IMR-90 (cell line): Measurements from ENCODE around the gene NLRC5. TPM values are rescaled to one million over a fixed set of nuclear protein-coding genes. Genes with fewer than 3 reads are reported as not detected.

ENCODE experiments used
- ATAC-seq: fragments of 200-7000 bp; cut with Tn5 transposase; 2 replicates; pipeline ENCODE4 v1.9.1; 2020; ENCODE audit warnings: low read depth, mild to moderate bottlenecking, moderate library complexity
- BruUV-seq: library from RNA; stranded (reverse); fragments of 400-500 nt; replicated peaks from 2 replicates; lab custom pipeline; 2021; lab: Mats Ljungman, UMichigan
- CTCF ChIA-PET: fragments of 300-600 bp; formaldehyde crosslinking; extraction: SDS; loops from one replicate; lab custom pipeline; 2021; ENCODE audit warnings: antibody characterized with exemption; lab: Yijun Ruan, JAX
- POLR2A ChIA-PET: fragments of 300-600 bp; sonication (Branson Sonifier 250); formaldehyde crosslinking; loops from one replicate; lab custom pipeline; 2022; ENCODE audit warnings: antibody characterized with exemption; ENCODE audit not compliant: unreplicated experiment; lab: Charles Lee
- DNase-seq: peaks from one replicate; pipeline ENCODE4 v3.0.0; 2013
- H2AFZ ChIP-seq: replicated peaks from 2 replicates; pipeline ENCODE3; 2013; ENCODE audit warnings: low read length, mild to moderate bottlenecking; ENCODE audit not compliant: poor library complexity
- H2AK5ac ChIP-seq: 2 replicates; pipeline ENCODE4 v1.6.1; 2013; ENCODE audit warnings: low read depth, low read length, inconsistent platforms
- H2AK9ac ChIP-seq: replicated peaks from 2 replicates; pipeline ENCODE3; 2013; ENCODE audit warnings: mild to moderate bottlenecking, low read depth, low read length, moderate library complexity; ENCODE audit not compliant: poor library complexity
- H2BK120ac ChIP-seq: 2 replicates; pipeline ENCODE4 v1.6.1; 2013; ENCODE audit warnings: low read depth, low read length, inconsistent platforms
- H2BK15ac ChIP-seq: 3 replicates; pipeline ENCODE4 v1.6.1; 2013; ENCODE audit warnings: low read depth, low read length, inconsistent platforms
- H2BK20ac ChIP-seq: 2 replicates; pipeline ENCODE4 v1.6.1; 2013; ENCODE audit warnings: low read depth, mild to moderate bottlenecking, inconsistent platforms, low read length, moderate library complexity
- H2BK5ac ChIP-seq: 2 replicates; pipeline ENCODE4 v1.6.1; 2013; ENCODE audit warnings: mild to moderate bottlenecking, low read depth, low read length, inconsistent platforms; ENCODE audit not compliant: poor library complexity, severe bottlenecking
- H3K14ac ChIP-seq: replicated peaks from 2 replicates; pipeline ENCODE4 v1.6.1; 2013; ENCODE audit warnings: low read depth, low read length, inconsistent platforms
- H3K18ac ChIP-seq: 2 replicates; pipeline ENCODE4 v1.6.1; 2013; ENCODE audit warnings: low read depth, low read length, control low read depth
- H3K23ac ChIP-seq: 2 replicates; pipeline ENCODE4 v1.6.1; 2013; ENCODE audit warnings: low read depth, low read length, inconsistent platforms
- H3K27ac ChIP-seq: 2 replicates; pipeline ENCODE4 v1.5.1; 2013; ENCODE audit warnings: mild to moderate bottlenecking, control low read depth, low read length; ENCODE audit not compliant: insufficient read depth
- H3K27me3 ChIP-seq: 2 replicates; pipeline ENCODE4 v1.6.1; 2013; ENCODE audit warnings: low read length; ENCODE audit not compliant: control insufficient read depth, insufficient read depth
- H3K36me3 ChIP-seq: 2 replicates; pipeline ENCODE4 v1.6.1; 2013; ENCODE audit warnings: low read length, mixed read lengths; ENCODE audit not compliant: control insufficient read depth, insufficient read depth
- H3K4ac ChIP-seq: 2 replicates; pipeline ENCODE4 v1.6.1; 2013; ENCODE audit warnings: low read depth, low read length, inconsistent platforms
- H3K4me1 ChIP-seq: 2 replicates; pipeline ENCODE4 v1.6.1; 2013; ENCODE audit warnings: low read length, mixed read lengths; ENCODE audit not compliant: control insufficient read depth, insufficient read depth
- H3K4me2 ChIP-seq: 2 replicates; pipeline ENCODE4 v1.6.1; 2013; ENCODE audit warnings: low read depth, mild to moderate bottlenecking, control low read depth, low read length, moderate library complexity
- H3K4me3 ChIP-seq: 2 replicates; pipeline ENCODE4 v1.5.1; 2013; ENCODE audit warnings: low read depth, mild to moderate bottlenecking, control low read depth, low read length, moderate library complexity; ENCODE audit not compliant: insufficient read depth
- H3K56ac ChIP-seq: 2 replicates; pipeline ENCODE4 v1.6.1; 2013; ENCODE audit warnings: low read length, inconsistent platforms; ENCODE audit not compliant: insufficient read depth; ENCODE audit errors: extremely low read depth
- H3K79me1 ChIP-seq, 2 experiments: 2 replicates each; pipeline ENCODE4 v1.6.1; 2013; ENCODE audit warnings: low read length in 2 of 2, inconsistent platforms in 1 of 2, low read depth in 1 of 2
- H3K9ac ChIP-seq: 2 replicates; pipeline ENCODE4 v1.6.1; 2013; ENCODE audit warnings: low read depth, low read length, control low read depth
- H3K9me1 ChIP-seq: 2 replicates; pipeline ENCODE4 v1.6.1; 2013; ENCODE audit warnings: low read length, inconsistent platforms; ENCODE audit not compliant: insufficient read depth
- H3K9me3 ChIP-seq: 2 replicates; pipeline ENCODE4 v1.6.1; 2013; ENCODE audit warnings: low read length; ENCODE audit not compliant: control insufficient read depth, insufficient read depth
- H4K20me1 ChIP-seq: 2 replicates; pipeline ENCODE4 v1.6.1; 2013; ENCODE audit warnings: low read length, inconsistent platforms; ENCODE audit not compliant: insufficient read depth
- H4K5ac ChIP-seq: 2 replicates; pipeline ENCODE4 v1.6.1; 2013; ENCODE audit warnings: mild to moderate bottlenecking, low read depth, low read length, control low read depth
- H4K8ac ChIP-seq, 2 experiments: 2 replicates each; pipeline ENCODE4 v1.6.1; 2013; ENCODE audit warnings: low read depth in 2 of 2, low read length in 2 of 2, control low read depth in 1 of 2, inconsistent platforms in 1 of 2
- H4K91ac ChIP-seq: 2 replicates; pipeline ENCODE4 v1.6.1; 2013; ENCODE audit warnings: low read depth, low read length, inconsistent platforms; ENCODE audit not compliant: insufficient read depth
- BHLHE40 ChIP-seq: fragments of 150-350 bp; IDR thresholded peaks from 2 replicates; pipeline ENCODE4 v1.6.1; 2016; ENCODE audit warnings: mild to moderate bottlenecking, low read depth, low read length
- CEBPB ChIP-seq: IDR thresholded peaks from 2 replicates; pipeline ENCODE4 v1.6.1; 2012; ENCODE audit warnings: low read depth, low read length, improper control_type of control experiment
- CHD1 ChIP-seq: IDR thresholded peaks from 2 replicates; pipeline ENCODE4 v1.6.1; 2012; ENCODE audit warnings: low read depth, low read length, improper control_type of control experiment
- CTCF ChIP-seq: conservative IDR thresholded peaks from 2 replicates; pipeline ENCODE4 v1.5.1; 2012; ENCODE audit warnings: mild to moderate bottlenecking, low read depth, low read length, improper control_type of control experiment
- ELK1 ChIP-seq: fragments of 150-350 bp; IDR thresholded peaks from 2 replicates; pipeline ENCODE4 v1.6.1; 2016; ENCODE audit warnings: low read depth, mild to moderate bottlenecking, low read length, moderate library complexity, borderline replicate concordance
- FOS ChIP-seq: fragments of 150-350 bp; IDR thresholded peaks from 2 replicates; pipeline ENCODE4 v1.6.1; 2016; ENCODE audit warnings: low read depth, low read length
- MAFK ChIP-seq: IDR thresholded peaks from 2 replicates; pipeline ENCODE4 v1.6.1; 2012; ENCODE audit warnings: low read depth, low read length, improper control_type of control experiment
- MAZ ChIP-seq: IDR thresholded peaks from 2 replicates; pipeline ENCODE4 v1.6.1; 2012; ENCODE audit warnings: low read depth, mild to moderate bottlenecking, low read length, improper control_type of control experiment, moderate library complexity, borderline replicate concordance
- MXI1 ChIP-seq: IDR thresholded peaks from 2 replicates; pipeline ENCODE4 v1.6.1; 2012; ENCODE audit warnings: low read depth, mild to moderate bottlenecking, low read length, moderate library complexity, borderline replicate concordance
- NFE2L2 ChIP-seq: fragments of 150-350 bp; IDR thresholded peaks from 2 replicates; pipeline ENCODE4 v1.6.1; 2016; ENCODE audit warnings: low read depth, mild to moderate bottlenecking, low read length
- POLR2A ChIP-seq: IDR thresholded peaks from 2 replicates; pipeline ENCODE4 v1.6.1; 2012; ENCODE audit warnings: mild to moderate bottlenecking, low read depth, low read length
- RAD21 ChIP-seq: IDR thresholded peaks from 2 replicates; pipeline ENCODE4 v1.6.1; 2012; ENCODE audit warnings: low read length, improper control_type of control experiment
- RCOR1 ChIP-seq: IDR thresholded peaks from 2 replicates; pipeline ENCODE4 v1.6.1; 2012; ENCODE audit warnings: mild to moderate bottlenecking, low read length, improper control_type of control experiment; ENCODE audit not compliant: insufficient replicate concordance
- RFX5 ChIP-seq: IDR thresholded peaks from 2 replicates; pipeline ENCODE4 v1.8.0; 2012; ENCODE audit warnings: low read depth, mild to moderate bottlenecking, low read length, moderate library complexity
- SMC3 ChIP-seq: fragments of 150-350 bp; IDR thresholded peaks from 2 replicates; pipeline ENCODE4 v1.6.1; 2016; ENCODE audit warnings: low read depth, mild to moderate bottlenecking, antibody characterized with exemption, low read length, moderate library complexity
- WGBS, 2 experiments: methylation state at CpG; one replicate each; pipeline versions ENCODE4 v1.1.5 to v1.1.7; 2013; ENCODE audit warnings: missing lambda C conversion rate in 2 of 2; ENCODE audit not compliant: insufficient read length in 1 of 2; ENCODE audit errors: extremely low coverage in 2 of 2; 5-methylcytosine and 5-hydroxymethylcytosine counted together
- dilution Hi-C: fragments of 300-500 bp; cut with HindIII; formaldehyde crosslinking; loops from one replicate; pipeline ENCODE4 v1.14.3; 2018; ENCODE audit warnings: low sequenced_read_pairs; ENCODE audit not compliant: unreplicated experiment
- in situ Hi-C: fragments of 300-500 bp; cut with MboI; formaldehyde crosslinking; loops from 3 replicates; pipeline ENCODE4 v1.14.3; 2019; ENCODE audit warnings: low sequenced_read_pairs, inconsistent platforms, mixed read lengths
- intact Hi-C: fragments of 100-400 bp; cut with micrococcal nuclease; formaldehyde crosslinking; loops from 2 replicates; pipeline ENCODE4 v1.10.0; 2022
- polyA plus RNA-seq, 3 experiments: library from polyadenylated mRNA; depleted of rRNA; stranded (reverse); fragments of >200 nt; gene quantifications; 2 replicates each; pipeline ENCODE4 v1.2.3, GENCODE V29; 2012; ENCODE audit warnings: low replicate concordance in 1 of 3
- total RNA-seq: library from RNA; depleted of rRNA; stranded (reverse); fragments of >200 nt; gene quantifications from 2 replicates; pipeline ENCODE4 v1.2.3, GENCODE V29; 2012
- TF ChIP-seq, protein P1 (sequence below): fragments of 150-350 bp; IDR thresholded peaks from 2 replicates; pipeline ENCODE4 v1.6.1; 2017; ENCODE audit warnings: mild to moderate bottlenecking, antibody characterized with exemption, low read length, low read depth

NLRC5 gene
- total and polyA plus RNA-seq, 2 of the 4 experiments (the other 2 are of a cell fraction), result 9.1 to 14.9 TPM

DNA sequence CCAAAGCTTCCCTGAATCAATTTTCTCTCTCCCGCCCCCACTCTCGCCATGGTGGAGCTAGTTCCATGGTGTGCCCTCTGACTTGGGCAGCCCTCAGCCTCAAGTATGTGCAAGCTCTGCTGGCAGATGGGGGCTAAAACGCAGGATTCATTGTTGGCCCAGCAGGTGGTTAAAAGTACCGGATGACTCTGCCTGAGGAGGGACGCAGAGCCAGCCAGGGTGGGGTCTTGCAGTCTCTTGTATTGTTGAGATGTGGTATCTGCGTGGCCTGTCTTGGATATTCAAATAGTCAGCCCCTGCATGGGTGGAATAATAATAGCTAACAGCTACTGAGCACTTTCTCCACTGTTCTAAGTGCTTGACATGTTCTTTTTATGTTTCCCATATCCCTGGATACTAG lies 66.3 kb downstream of the NLRC5 start:
- CTCF ChIA-PET, result no interaction called here
- TSS peak; percentile 32 for BruUV-seq

More for the DNA sequence above, 66.3 kb downstream of the NLRC5 start:
- no peak overlapping the region for H2BK15ac ChIP-seq
- H3K4me1 ChIP-seq, result no peaks in the 10 kb centered on the region
- no peak overlapping the region for H4K5ac ChIP-seq
- no peak for DNase-seq
- H3K14ac ChIP-seq, result no peak overlapping the region
- no peak overlapping the region for H4K8ac ChIP-seq
- H2AK9ac ChIP-seq, result no peak overlapping the region
- H3K9me3 ChIP-seq, result no peaks in the 10 kb centered on the region
- in situ Hi-C loops, result no loop called here
- H3K9ac ChIP-seq, result no peak overlapping the region
- no peak overlapping the region for H2AFZ ChIP-seq
- H3K4ac ChIP-seq, result no peak overlapping the region
- H3K4me3 ChIP-seq, result no peak overlapping the region
- dilution Hi-C loops, result no loop called here
- no peak overlapping the region for H2BK5ac ChIP-seq
- no peaks in the 10 kb centered on the region for H4K20me1 ChIP-seq
- no peak overlapping the region for H3K27ac ChIP-seq
- POLR2A ChIA-PET, result no interaction called here
- no peaks in the 10 kb centered on the region for H3K79me1 ChIP-seq
- no peak for ATAC-seq
- TF ChIP-seq CTCF (no peak), RCOR1 (no peak), FOS (no peak), NFE2L2 (no peak), BHLHE40 (no peak), ELK1 (no peak), RFX5 (no peak), MXI1 (no peak), CEBPB (no peak), SMC3 (no peak), RAD21 (no peak), CHD1 (no peak), MAFK (no peak), POLR2A (no peak), MAZ (no peak)
- TF ChIP-seq, protein P1, sequence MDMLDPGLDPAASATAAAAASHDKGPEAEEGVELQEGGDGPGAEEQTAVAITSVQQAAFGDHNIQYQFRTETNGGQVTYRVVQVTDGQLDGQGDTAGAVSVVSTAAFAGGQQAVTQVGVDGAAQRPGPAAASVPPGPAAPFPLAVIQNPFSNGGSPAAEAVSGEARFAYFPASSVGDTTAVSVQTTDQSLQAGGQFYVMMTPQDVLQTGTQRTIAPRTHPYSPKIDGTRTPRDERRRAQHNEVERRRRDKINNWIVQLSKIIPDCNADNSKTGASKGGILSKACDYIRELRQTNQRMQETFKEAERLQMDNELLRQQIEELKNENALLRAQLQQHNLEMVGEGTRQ, result no peak
- intact Hi-C loops, result no loop called here
- H3K4me2 ChIP-seq, result no peak overlapping the region
- H3K27me3 ChIP-seq, result no peaks in the 10 kb centered on the region
- WGBS, 2 experiments, result 100% methylated on average over 1 of the region's 6 CpGs; no CpG with 5 or more reads in 1 of the 2 experiments
- H2BK120ac ChIP-seq, result no peak overlapping the region
- peaks cover 3% of the 10 kb centered on the region; the same call in 1 of the 2 replicates for H3K9me1 ChIP-seq
- no peak overlapping the region for H2AK5ac ChIP-seq
- H3K23ac ChIP-seq, result no peak overlapping the region
- peaks cover 32% of the 10 kb centered on the region for H3K36me3 ChIP-seq
- H4K91ac ChIP-seq, result no peak overlapping the region
- H3K18ac ChIP-seq, result no peak overlapping the region
- H2BK20ac ChIP-seq, result no peak overlapping the region
- no peak overlapping the region for H3K56ac ChIP-seq
